Colonic mucosa (tissue), 4 donors: ENCODE results near the gene CCNB1. TPM values are rescaled to one million over a fixed set of nuclear protein-coding genes. Genes with fewer than 3 reads are reported as not detected.

Experiments
- DNase-seq: peaks from one replicate; pipeline ENCODE4 v3.0.0-alpha.2; 2020
- H3K27ac ChIP-seq: fragments of 200-600 bp; one replicate; pipeline ENCODE4 v1.8.0; 2021
- H3K27me3 ChIP-seq: fragments of 200-600 bp; one replicate; pipeline ENCODE4 v1.8.0; 2021
- H3K36me3 ChIP-seq: fragments of 200-600 bp; one replicate; pipeline ENCODE4 v1.8.0; 2021
- H3K4me1 ChIP-seq: fragments of 200-600 bp; one replicate; pipeline ENCODE4 v1.8.0; 2021; ENCODE audit warnings: mild to moderate bottlenecking
- H3K4me3 ChIP-seq: fragments of 200-600 bp; one replicate; pipeline ENCODE4 v1.8.0; 2021
- H3K9ac ChIP-seq, 2 donors: one replicate each; pipeline ENCODE4 v1.7.0; 2013; ENCODE audit warnings: control low read depth in 2 of 2, low read depth in 2 of 2, low read length in 2 of 2
- H3K9me3 ChIP-seq: fragments of 200-600 bp; one replicate; pipeline ENCODE4 v1.8.0; 2021
- intact Hi-C: fragments of 100-400 bp; cut with DNase I; formaldehyde crosslinking; loops from one replicate; pipeline ENCODE4 v1.14.1; 2022
- total RNA-seq, 2 donors: library from RNA; stranded (reverse); fragmentation: NEBNext Ultra II Directional in 1 of 2; extraction: Animal tissue kit (Norgen Biotek cat#: 25700) in 1 of 2; gene quantifications; one replicate each; pipeline ENCODE4 v1.2.1, GENCODE V29; 2021
- TF ChIP-seq, protein P1 (sequence below): fragments of 200-600 bp; IDR thresholded peaks from one replicate; pipeline ENCODE4 v1.8.0; 2022; ENCODE audit warnings: antibody characterized with exemption, mild to moderate bottlenecking
- donor health status: healthy.
- donor health status: DM: no; HTN: no; CAD: no.
- donor health status: DM: no; HTN: no; CAD: no.

The CCNB1 gene
- total RNA-seq, 2 donors from 2014 or later: 43.1 to 189 TPM

- DNase-seq: no peak
- Histone ChIP-seq H3K4me3 (no peak overlapping the region), H3K36me3 (no peaks in the 10 kb centered on the region), H3K27me3 (no peaks in the 10 kb centered on the region), H3K4me1 (no peaks in the 10 kb centered on the region), H3K27ac (no peak overlapping the region), H3K9me3 (no peaks in the 10 kb centered on the region), H3K9ac (no peak overlapping the region)
- TF ChIP-seq, protein P1, sequence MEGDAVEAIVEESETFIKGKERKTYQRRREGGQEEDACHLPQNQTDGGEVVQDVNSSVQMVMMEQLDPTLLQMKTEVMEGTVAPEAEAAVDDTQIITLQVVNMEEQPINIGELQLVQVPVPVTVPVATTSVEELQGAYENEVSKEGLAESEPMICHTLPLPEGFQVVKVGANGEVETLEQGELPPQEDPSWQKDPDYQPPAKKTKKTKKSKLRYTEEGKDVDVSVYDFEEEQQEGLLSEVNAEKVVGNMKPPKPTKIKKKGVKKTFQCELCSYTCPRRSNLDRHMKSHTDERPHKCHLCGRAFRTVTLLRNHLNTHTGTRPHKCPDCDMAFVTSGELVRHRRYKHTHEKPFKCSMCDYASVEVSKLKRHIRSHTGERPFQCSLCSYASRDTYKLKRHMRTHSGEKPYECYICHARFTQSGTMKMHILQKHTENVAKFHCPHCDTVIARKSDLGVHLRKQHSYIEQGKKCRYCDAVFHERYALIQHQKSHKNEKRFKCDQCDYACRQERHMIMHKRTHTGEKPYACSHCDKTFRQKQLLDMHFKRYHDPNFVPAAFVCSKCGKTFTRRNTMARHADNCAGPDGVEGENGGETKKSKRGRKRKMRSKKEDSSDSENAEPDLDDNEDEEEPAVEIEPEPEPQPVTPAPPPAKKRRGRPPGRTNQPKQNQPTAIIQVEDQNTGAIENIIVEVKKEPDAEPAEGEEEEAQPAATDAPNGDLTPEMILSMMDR: no peak
- intact Hi-C loops: no loop called here
Observed at GRCh38 chr5:69148981-69149675, 17.8 kb upstream of the CCNB1 start.

GRCh38 chr5:69149676-69150010, 17.3 kb upstream of the CCNB1 start:
- DNase-seq: no peak
- Histone ChIP-seq H3K27ac (no peak overlapping the region), H3K4me1 (no peaks in the 10 kb centered on the region), H3K36me3 (no peaks in the 10 kb centered on the region), H3K27me3 (no peaks in the 10 kb centered on the region), H3K9ac (no peak overlapping the region), H3K9me3 (no peaks in the 10 kb centered on the region), H3K4me3 (no peak overlapping the region)
- intact Hi-C loops: no loop called here
- TF ChIP-seq, protein P1: no peak

DNA sequence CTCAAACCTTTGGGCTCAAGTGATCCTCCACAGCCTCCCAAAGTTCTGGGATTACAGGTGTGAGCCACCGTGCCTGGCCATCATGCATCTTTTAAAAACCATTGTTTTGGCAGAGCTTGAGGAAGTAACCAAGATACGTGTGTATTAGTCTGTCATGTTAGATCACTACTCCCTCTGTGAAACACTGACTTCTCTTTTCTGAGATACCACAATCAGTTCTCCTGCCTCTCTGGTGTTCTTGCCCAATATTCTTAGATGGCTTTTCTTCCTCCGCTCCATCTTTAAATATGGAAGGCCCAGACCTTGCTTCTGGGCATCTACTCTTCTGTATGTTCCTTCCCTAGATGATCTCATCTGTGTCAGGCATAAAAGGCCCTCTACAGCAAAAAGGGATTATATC, 14.2 kb upstream of the CCNB1 start:
- no peak overlapping the region for H3K4me3 ChIP-seq
- TF ChIP-seq, protein P1: no peak

DNA sequence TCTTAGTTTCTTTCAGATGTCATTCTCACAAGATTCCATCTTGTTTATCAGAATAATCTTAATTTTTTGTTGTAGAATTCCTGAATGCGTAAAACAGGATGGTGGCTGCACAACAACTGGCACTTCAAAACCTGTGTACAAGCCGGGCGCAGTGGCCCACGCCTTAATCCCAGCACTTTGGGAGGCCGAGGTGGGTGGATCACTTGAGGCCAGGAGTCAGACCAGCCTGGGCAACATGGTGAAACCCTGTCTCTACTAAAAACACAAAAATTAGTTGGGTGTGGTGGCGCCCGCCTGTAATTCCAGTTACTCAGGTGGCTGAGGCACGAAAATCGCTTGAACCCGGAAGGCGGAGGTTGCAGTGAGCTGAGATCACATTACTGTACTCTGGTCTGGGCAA, 10.5 kb upstream of the CCNB1 start:
- no peaks in the 10 kb centered on the region for H3K27me3 ChIP-seq
- no peak overlapping the region for H3K27ac ChIP-seq
- intact Hi-C loops: no loop called here
- H3K9ac ChIP-seq: no peak overlapping the region
- H3K36me3 ChIP-seq: no peaks in the 10 kb centered on the region
- H3K4me3 ChIP-seq: no peak overlapping the region
- DNase-seq: no peak
- TF ChIP-seq, protein P1: no peak
- no peaks in the 10 kb centered on the region for H3K9me3 ChIP-seq
- H3K4me1 ChIP-seq: no peaks in the 10 kb centered on the region

More for the DNA sequence above, 14.2 kb upstream of the CCNB1 start:
- no peak overlapping the region for H3K9ac ChIP-seq
- H3K9me3 ChIP-seq: no peaks in the 10 kb centered on the region
- H3K4me1 ChIP-seq: no peaks in the 10 kb centered on the region
- H3K27ac ChIP-seq: no peak overlapping the region
- no peaks in the 10 kb centered on the region for H3K36me3 ChIP-seq
- H3K27me3 ChIP-seq: no peaks in the 10 kb centered on the region
- intact Hi-C loops: no loop called here
- DNase-seq: no peak

DNA sequence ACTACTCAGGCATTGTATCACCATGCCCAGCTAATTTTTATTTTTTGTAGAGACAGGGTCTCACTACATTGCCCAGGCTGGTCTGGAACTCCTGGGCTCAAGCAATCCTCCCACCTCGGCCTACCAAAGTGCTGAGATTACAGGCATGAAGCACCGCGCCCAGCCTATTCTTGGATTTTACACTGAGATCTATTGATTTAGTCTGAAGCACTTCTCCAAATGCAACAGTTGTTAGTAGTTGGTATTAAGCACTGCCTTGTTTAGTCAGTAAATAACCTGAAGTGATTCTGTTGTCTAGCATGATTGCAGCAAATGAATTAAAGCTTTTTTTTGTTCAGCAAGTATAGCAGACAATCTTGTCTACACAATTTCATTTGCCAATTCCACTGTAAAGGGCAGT, 8.9 kb upstream of the CCNB1 start:
- DNase-seq: no peak
- TF ChIP-seq, protein P1: no peak
- no peak overlapping the region for H3K27ac ChIP-seq
- intact Hi-C loops: no loop called here
- no peaks in the 10 kb centered on the region for H3K9me3 ChIP-seq
- H3K9ac ChIP-seq: no peak overlapping the region
- H3K36me3 ChIP-seq: no peaks in the 10 kb centered on the region
- no peaks in the 10 kb centered on the region for H3K27me3 ChIP-seq
- no peaks in the 10 kb centered on the region for H3K4me1 ChIP-seq
- no peak overlapping the region for H3K4me3 ChIP-seq
